Activated T-helper 2 cell treated with anti-CD3 and anti-CD28 coated beads, Interferon-gamma antibody, Interleukin-2, Interleukin-4, amounts not matched to agents 10 μg/mL and 5 μg/mL and 100 μg/mL, durations not matched to agents 14 hours and 24 hours and 36 hours (primary cell): ENCODE results near the gene HSD17B8. TPM values are rescaled to one million over a fixed set of nuclear protein-coding genes. Genes with fewer than 3 reads are reported as not detected.

Source experiments
- DNase-seq: peaks from one replicate; pipeline ENCODE4 v3.0.0; 2021; ENCODE audit warnings: low spot score
- H3K27ac Mint-ChIP-seq: one replicate; pipeline ENCODE4 v1.8.0; 2021; ENCODE audit warnings: mixed read lengths
- H3K27me3 Mint-ChIP-seq: one replicate; pipeline ENCODE4 v1.8.0; 2021; ENCODE audit warnings: low read depth, mixed read lengths
- H3K36me3 Mint-ChIP-seq: one replicate; pipeline ENCODE4 v1.8.0; 2021; ENCODE audit warnings: low read depth, mixed read lengths
- H3K4me1 Mint-ChIP-seq: one replicate; pipeline ENCODE4 v1.8.0; 2021; ENCODE audit warnings: low read depth, mixed read lengths
- H3K4me3 Mint-ChIP-seq: one replicate; pipeline ENCODE4 v1.8.0; 2021; ENCODE audit warnings: low read depth, mild to moderate bottlenecking, moderate library complexity, mixed read lengths
- H3K9me3 Mint-ChIP-seq: one replicate; pipeline ENCODE4 v1.8.0; 2021; ENCODE audit warnings: mixed read lengths
- intact Hi-C: fragments of 100-400 bp; cut with micrococcal nuclease; formaldehyde crosslinking; loops from one replicate; pipeline ENCODE4 v1.15.1; 2023
- total RNA-seq: library from RNA; stranded (reverse); gene quantifications from 2 replicates; pipeline ENCODE4 v1.2.3, GENCODE V29; 2022

The HSD17B8 gene
- total RNA-seq, 1 donor from 2014 or later, result 14.7 TPM

- peak overlapping the region; percentile 66 for H3K27ac Mint-ChIP-seq
- H3K9me3 Mint-ChIP-seq, result no peaks in the 10 kb centered on the region
- peaks cover 45% of the 10 kb centered on the region for H3K4me1 Mint-ChIP-seq
- peak overlapping the region; percentile 100 for H3K4me3 Mint-ChIP-seq
- H3K36me3 Mint-ChIP-seq, result peaks cover 66% of the 10 kb centered on the region
- intact Hi-C loops, result loop anchor here (1.0 to 10.0 kb wide), 6 partner anchors 71 to 1007 kb away; partner anchors contain the start of genes GPSM3, PBX2, PHF1 and PSMB8
- no peaks in the 10 kb centered on the region for H3K27me3 Mint-ChIP-seq
- peak; percentile 71 for DNase-seq
These were observed 4.7 kb upstream of the HSD17B8 start for GRCh38 chr6:33199687-33200218.

- intact Hi-C loops, result loop anchor here (1.0 to 10.0 kb wide), 6 partner anchors 70 to 1008 kb away; partner anchors contain the start of genes GPSM3, PBX2, PHF1 and PSMB8
- Mint-ChIP-seq H3K27ac (peak within 1 kb of the TSS; percentile 98), H3K9me3 (no peaks in the 10 kb centered on the region), H3K4me3 (peak within 1 kb of the TSS; percentile 100), H3K4me1 (peaks cover 50% of the 10 kb centered on the region), H3K27me3 (no peaks in the 10 kb centered on the region), H3K36me3 (peaks cover 59% of the 10 kb centered on the region)
- DNase-seq, result peak; percentile 97
These were observed 4.0 kb upstream of the HSD17B8 start, which contains the start of the genes RXRB and SLC39A7 for GRCh38 chr6:33200219-33201146. TSS of gene RXRB (minus strand) at chr6:33200665. CDS start at chr6:33200476, 189 bp downstream. TSS of gene SLC39A7 (plus strand) at chr6:33200867. CDS start at chr6:33201246, 379 bp downstream.

GRCh38 chr6:33201147-33201545 lies 3.3 kb upstream of the HSD17B8 start:
- H3K27me3 Mint-ChIP-seq, result no peaks in the 10 kb centered on the region
- H3K4me1 Mint-ChIP-seq, result peaks cover 57% of the 10 kb centered on the region
- H3K36me3 Mint-ChIP-seq, result peaks cover 52% of the 10 kb centered on the region
- H3K27ac Mint-ChIP-seq, result peak overlapping the region; percentile 98
- DNase-seq, result no peak
- H3K4me3 Mint-ChIP-seq, result peak overlapping the region; percentile 100
- intact Hi-C loops, result loop anchor here (2.0 to 10.0 kb wide), 5 partner anchors 70 to 1009 kb away; partner anchors contain the start of genes GPSM3, PBX2, PHF1 and PSMB8
- H3K9me3 Mint-ChIP-seq, result no peaks in the 10 kb centered on the region

- Mint-ChIP-seq H3K27ac (peak overlapping the region; percentile 98), H3K9me3 (no peaks in the 10 kb centered on the region), H3K4me3 (peak overlapping the region; percentile 100), H3K36me3 (peaks cover 46% of the 10 kb centered on the region), H3K4me1 (peaks cover 64% of the 10 kb centered on the region), H3K27me3 (no peaks in the 10 kb centered on the region)
- no peak for DNase-seq
- intact Hi-C loops, result loop anchor here (2.0 to 10.0 kb wide), 5 partner anchors 69 to 1010 kb away; partner anchors contain the start of genes GPSM3, PBX2, PHF1 and PSMB8
These were observed 2.5 kb upstream of the HSD17B8 start for GRCh38 chr6:33201935-33202334.

GRCh38 chr6:33202799-33203198 lies 1.7 kb upstream of the HSD17B8 start:
- H3K4me1 Mint-ChIP-seq, result peaks cover 59% of the 10 kb centered on the region
- peaks cover 39% of the 10 kb centered on the region for H3K36me3 Mint-ChIP-seq
- H3K27ac Mint-ChIP-seq, result peak overlapping the region; percentile 35
- peak overlapping the region; percentile 100 for H3K4me3 Mint-ChIP-seq
- no peaks in the 10 kb centered on the region for H3K27me3 Mint-ChIP-seq
- DNase-seq, result no peak
- H3K9me3 Mint-ChIP-seq, result no peaks in the 10 kb centered on the region
- intact Hi-C loops, result loop anchor here (5.0 to 10.0 kb wide), 2 partner anchors 358 to 1010 kb away; partner anchors contain the start of genes GPSM3, PBX2 and PSMB8

GRCh38 chr6:33203443-33204164 lies 851 bp upstream of the HSD17B8 start:
- Mint-ChIP-seq H3K4me1 (peaks cover 58% of the 10 kb centered on the region), H3K27me3 (no peaks in the 10 kb centered on the region), H3K4me3 (peak overlapping the region; percentile 100), H3K36me3 (peaks cover 39% of the 10 kb centered on the region), H3K27ac (peak overlapping the region; percentile 42), H3K9me3 (no peaks in the 10 kb centered on the region)
- intact Hi-C loops, result loop anchor here (5.0 to 10.0 kb wide), 2 partner anchors 359 to 1011 kb away; partner anchors contain the start of genes GPSM3, PBX2 and PSMB8
- no peak for DNase-seq

- peaks cover 59% of the 10 kb centered on the region for H3K4me1 Mint-ChIP-seq
- no peaks in the 10 kb centered on the region for H3K27me3 Mint-ChIP-seq
- H3K9me3 Mint-ChIP-seq, result no peaks in the 10 kb centered on the region
These were observed 365 bp upstream of the HSD17B8 start for GRCh38 chr6:33204165-33204414.

GRCh38 chr6:33205191-33206026 lies 954 bp downstream of the HSD17B8 start:
- peak overlapping the region; percentile 100 for H3K4me3 Mint-ChIP-seq
- intact Hi-C loops, result loop anchor here (1.0 to 10.0 kb wide), 3 partner anchors 44 to 361 kb away; partner anchors contain the start of genes KIFC1 and PSMB8
- H3K36me3 Mint-ChIP-seq, result peaks cover 48% of the 10 kb centered on the region
- H3K27ac Mint-ChIP-seq, result peak overlapping the region; percentile 97
- DNase-seq, result no peak
- no peaks in the 10 kb centered on the region for H3K9me3 Mint-ChIP-seq
- peaks cover 61% of the 10 kb centered on the region for H3K4me1 Mint-ChIP-seq
- no peaks in the 10 kb centered on the region for H3K27me3 Mint-ChIP-seq

More at GRCh38 chr6:33204165-33204414, 365 bp upstream of the HSD17B8 start:
- Mint-ChIP-seq H3K4me3 (peak overlapping the region; percentile 100), H3K36me3 (peaks cover 36% of the 10 kb centered on the region), H3K27ac (peak overlapping the region; percentile 25)
- DNase-seq, result no peak
- intact Hi-C loops, result loop anchor here (5.0 to 10.0 kb wide), 2 partner anchors 359 to 1012 kb away; partner anchors contain the start of genes GPSM3, PBX2 and PSMB8

GRCh38 chr6:33206027-33206863 lies 1.8 kb downstream of the HSD17B8 start:
- H3K4me1 Mint-ChIP-seq, result peaks cover 58% of the 10 kb centered on the region
- H3K4me3 Mint-ChIP-seq, result peak overlapping the region; percentile 100
- peak overlapping the region; percentile 97 for H3K27ac Mint-ChIP-seq
- peaks cover 47% of the 10 kb centered on the region for H3K36me3 Mint-ChIP-seq
- intact Hi-C loops, result loop anchor here (5.0 to 10.0 kb wide), 2 partner anchors 186 to 361 kb away; partner anchors contain the start of genes KIFC1 and PSMB8
- H3K27me3 Mint-ChIP-seq, result no peaks in the 10 kb centered on the region
- DNase-seq, result no peak
- no peaks in the 10 kb centered on the region for H3K9me3 Mint-ChIP-seq

GRCh38 chr6:33206864-33207551 lies 2.6 kb downstream of the HSD17B8 start:
- Mint-ChIP-seq H3K9me3 (no peaks in the 10 kb centered on the region), H3K27me3 (peaks cover under 1% of the 10 kb centered on the region), H3K27ac (no peak overlapping the region), H3K4me3 (peak overlapping the region; percentile 88), H3K4me1 (peaks cover 53% of the 10 kb centered on the region), H3K36me3 (peaks cover 48% of the 10 kb centered on the region)
- no peak for DNase-seq
- intact Hi-C loops, result loop anchor here (5.0 to 10.0 kb wide), 2 partner anchors 185 to 362 kb away; partner anchors contain the start of genes KIFC1 and PSMB8
